K562 (cell line): ENCODE measurements around the gene RBM5. TPM values are rescaled to one million over a fixed set of nuclear protein-coding genes. Genes with fewer than 3 reads are reported as not detected.

Source experiments
- ATAC-seq: fragments of 200-7000 bp; cut with Tn5 transposase; 3 replicates; pipeline ENCODE4 v1.9.1; 2020; ENCODE audit warnings: moderate library complexity
- BruUV-seq: library from RNA; stranded (reverse); fragments of 400-500 nt; replicated peaks from 2 replicates; lab custom pipeline; 2021; lab: Mats Ljungman, UMichigan
- CTCF ChIA-PET: fragments of 300-600 bp; formaldehyde crosslinking; extraction: SDS; loops from one replicate; lab custom pipeline; 2021; ENCODE audit warnings: low intra/inter-chr PET ratio; lab: Yijun Ruan, JAX
- POLR2A ChIA-PET: fragments of 300-600, 350-650 bp; sonication (Branson Sonifier 250); formaldehyde crosslinking; extraction: SDS; loops from one replicate; lab custom pipeline; 2021; ENCODE audit warnings: antibody characterized with exemption, inconsistent platforms; lab: Yijun Ruan, JAX
- DNase-seq, 4 experiments: peaks; one replicate each; pipeline versions ENCODE4 v3.0.0 to v3.0.0-alpha.2; 2011 to 2018; ENCODE audit warnings: low spot score in 3 of 4, mixed read lengths in 3 of 4; ENCODE audit errors: extremely low read depth in 1 of 4
- FAIRE-seq: peaks from 2 replicates; lab custom pipeline; 2011; peaks lifted over from hg19 to GRCh38; lab: Jason Lieb, UNC
- H2AFZ ChIP-seq: 2 replicates; pipeline ENCODE4 v1.6.0; 2011; ENCODE audit warnings: low read depth, low read length, control low read depth, inconsistent platforms
- H3K27ac ChIP-seq: fragments of 200-600 bp; 3 replicates; pipeline ENCODE4 v1.8.0; 2011; ENCODE audit warnings: low read depth, mild to moderate bottlenecking, control low read depth, inconsistent platforms, low read length, moderate library complexity, mixed read lengths; ENCODE audit errors: extremely low read depth
- H3K27me3 ChIP-seq, 2 experiments: fragments of 300-600 bp in 1 of 2; 2 replicates in 1 of 2; 3 replicates in 1 of 2; pipeline versions ENCODE4 v1.6.0 to v1.8.0; 2011; ENCODE audit warnings: inconsistent platforms in 2 of 2, low read length in 2 of 2, mild to moderate bottlenecking in 1 of 2, mixed read lengths in 1 of 2, moderate library complexity in 1 of 2; ENCODE audit not compliant: control insufficient read depth in 2 of 2, insufficient read depth in 2 of 2
- H3K36me3 ChIP-seq: fragments of 300-600 bp; 3 replicates; pipeline ENCODE4 v1.8.0; 2011; ENCODE audit warnings: mild to moderate bottlenecking, low read length, inconsistent platforms; ENCODE audit not compliant: control insufficient read depth, insufficient read depth
- H3K4me1 ChIP-seq, 2 experiments: fragments of 200-600 bp in 1 of 2; replicated peaks in 1 of 2; 2 replicates in 1 of 2; 3 replicates in 1 of 2; pipeline versions ENCODE4 v1.5.1 to v1.8.0; 2011; ENCODE audit warnings: inconsistent platforms in 2 of 2, low read length in 2 of 2, mild to moderate bottlenecking in 1 of 2, mixed read lengths in 1 of 2, moderate library complexity in 1 of 2; ENCODE audit not compliant: control insufficient read depth in 2 of 2, insufficient read depth in 2 of 2
- H3K4me2 ChIP-seq: 2 replicates; pipeline ENCODE4 v1.6.1; 2011; ENCODE audit warnings: low read length, control low read depth, inconsistent platforms, mixed read lengths; ENCODE audit not compliant: insufficient read depth
- H3K4me3 ChIP-seq: fragments of 200-600 bp; sonication (generic), shearing (Covaris generic); 2 replicates; pipeline ENCODE4 v1.5.1; 2016; ENCODE audit warnings: control low read depth, inconsistent platforms
- H3K79me2 ChIP-seq: fragments of 200-600 bp; 3 replicates; pipeline ENCODE4 v1.8.0; 2011; ENCODE audit warnings: low read length, inconsistent platforms; ENCODE audit not compliant: control insufficient read depth, insufficient read depth
- H3K9ac ChIP-seq, 2 experiments: 2 replicates each; pipeline versions ENCODE4 v1.6.0 to v1.6.1; 2011; ENCODE audit warnings: low read depth in 2 of 2, low read length in 2 of 2, control low read depth in 1 of 2, inconsistent platforms in 1 of 2, mild to moderate bottlenecking in 1 of 2, mixed read lengths in 1 of 2; ENCODE audit not compliant: insufficient read depth in 1 of 2
- H3K9me1 ChIP-seq: one replicate; pipeline ENCODE4 v1.6.0; 2011; ENCODE audit warnings: inconsistent platforms, mild to moderate bottlenecking, low read length, moderate library complexity; ENCODE audit not compliant: control insufficient read depth, insufficient read depth
- H3K9me3 ChIP-seq: replicated peaks from 2 replicates; pipeline ENCODE4 v1.5.1; 2011; ENCODE audit warnings: low read depth, low read length, inconsistent platforms; ENCODE audit not compliant: control insufficient read depth, insufficient read depth
- H4K20me1 ChIP-seq: replicated peaks from 2 replicates; pipeline ENCODE4 v1.6.1; 2011; ENCODE audit warnings: low read length, inconsistent platforms, mixed read lengths; ENCODE audit not compliant: control insufficient read depth, insufficient read depth
- BCL6 ChIP-seq: fragments of 250-450 bp; sonication (Bioruptor Pico); IDR thresholded peaks from 2 replicates; pipeline ENCODE4 v1.4.0; 2020
- CREBBP ChIP-seq: IDR thresholded peaks from one replicate; pipeline ENCODE4 v1.6.1; 2012; ENCODE audit warnings: low read depth, mild to moderate bottlenecking, control low read depth, inconsistent platforms, low read length
- ESRRA ChIP-seq: fragments of 450-650 bp; IDR thresholded peaks from 2 replicates; pipeline ENCODE4 v1.6.1; 2014; ENCODE audit warnings: low read depth, mild to moderate bottlenecking, moderate library complexity, borderline replicate concordance
- POLR2G ChIP-seq: fragments of 200-400 bp; formaldehyde crosslinking; IDR thresholded peaks from 2 replicates; pipeline ENCODE4 v1.6.1; 2017; ENCODE audit warnings: low read depth, mild to moderate bottlenecking, antibody characterized with exemption, low read length, moderate library complexity
- TFAM ChIP-seq: fragments of 250-450 bp; sonication (Bioruptor Pico); conservative IDR thresholded peaks from 2 replicates; pipeline ENCODE4 v1.5.0; 2021; ENCODE audit warnings: mild to moderate bottlenecking, moderate library complexity
- ZNF212 ChIP-seq: fragments of 450-650 bp; formaldehyde crosslinking; IDR thresholded peaks from 2 replicates; pipeline ENCODE4 v1.4.0; 2020; ENCODE audit warnings: mild to moderate bottlenecking
- ZNF707 ChIP-seq: fragments of 250-450 bp; sonication (Bioruptor Pico); conservative IDR thresholded peaks from 2 replicates; pipeline ENCODE4 v1.8.0; 2022; ENCODE audit warnings: inconsistent platforms, mild to moderate bottlenecking, moderate library complexity
- WGBS: fragments of 100-300 bp; shearing (Covaris generic); methylation state at CpG from one replicate; pipeline ENCODE4 v1.1.6; 2016; ENCODE audit warnings: low coverage, mixed read lengths; ENCODE audit not compliant: insufficient coverage; ENCODE audit errors: missing lambda C conversion rate; 5-methylcytosine and 5-hydroxymethylcytosine counted together
- in situ Hi-C: fragments of 300-500 bp; cut with MboI; formaldehyde crosslinking; loops from 4 replicates; pipeline ENCODE4 v1.15.0; 2018; ENCODE audit warnings: inconsistent platforms, mixed read lengths
- intact Hi-C: fragments of 100-400 bp; cut with micrococcal nuclease; formaldehyde crosslinking; loops from 2 replicates; pipeline ENCODE4 v1.14.2; 2022
- polyA plus RNA-seq, 8 experiments: library from polyadenylated mRNA; depleted of rRNA in 4 of 8; stranded (reverse) in 5 of 8; unstranded in 3 of 8; fragments of >200 nt; fragmentation: Nextera tagmentation in 2 of 8; fragmentation: Illumina TruSeq in 1 of 8; extraction: Ambion mirVana in 2 of 8; extraction: Trizol in 1 of 8; gene quantifications; 2 replicates each; pipeline versions ENCODE4 v1.2.1 to v1.2.3, GENCODE V29; 2011 to 2014; ENCODE audit warnings: inconsistent platforms in 1 of 8, missing spikeins in 1 of 8
- total RNA-seq, 7 experiments: library from RNA; depleted of rRNA in 6 of 7; stranded (reverse); fragments of >200 nt in 6 of 7; fragmentation: Illumina TruSeq in 2 of 7; extraction: Trizol in 2 of 7; gene quantifications; 2 replicates each; pipeline versions ENCODE4 v1.2.1 to v1.2.3, GENCODE V29; 2011 to 2021; ENCODE audit warnings: low replicate concordance in 1 of 7
- TF ChIP-seq, protein P1 (sequence below), 3 experiments: fragments of 200-800 bp in 1 of 3; sonication (Bioruptor generic) in 1 of 3; sonication (generic) in 1 of 3; formaldehyde crosslinking in 1 of 3; IDR thresholded peaks; 2 replicates each; pipeline versions ENCODE4 v1.6.1 to v1.8.0; 2016 to 2022; ENCODE audit warnings: mild to moderate bottlenecking in 2 of 3, missing compliant biosample characterization in 2 of 3, missing genetic modification characterization in 2 of 3, missing genetic modification reagents in 1 of 3

The RBM5 gene
- total and polyA plus RNA-seq, 9 of the 15 experiments (the other 6 are each of a cell fraction or from before 2014, with no cell fraction given), result 24.5 to 153 (median 81.6) TPM

DNA sequence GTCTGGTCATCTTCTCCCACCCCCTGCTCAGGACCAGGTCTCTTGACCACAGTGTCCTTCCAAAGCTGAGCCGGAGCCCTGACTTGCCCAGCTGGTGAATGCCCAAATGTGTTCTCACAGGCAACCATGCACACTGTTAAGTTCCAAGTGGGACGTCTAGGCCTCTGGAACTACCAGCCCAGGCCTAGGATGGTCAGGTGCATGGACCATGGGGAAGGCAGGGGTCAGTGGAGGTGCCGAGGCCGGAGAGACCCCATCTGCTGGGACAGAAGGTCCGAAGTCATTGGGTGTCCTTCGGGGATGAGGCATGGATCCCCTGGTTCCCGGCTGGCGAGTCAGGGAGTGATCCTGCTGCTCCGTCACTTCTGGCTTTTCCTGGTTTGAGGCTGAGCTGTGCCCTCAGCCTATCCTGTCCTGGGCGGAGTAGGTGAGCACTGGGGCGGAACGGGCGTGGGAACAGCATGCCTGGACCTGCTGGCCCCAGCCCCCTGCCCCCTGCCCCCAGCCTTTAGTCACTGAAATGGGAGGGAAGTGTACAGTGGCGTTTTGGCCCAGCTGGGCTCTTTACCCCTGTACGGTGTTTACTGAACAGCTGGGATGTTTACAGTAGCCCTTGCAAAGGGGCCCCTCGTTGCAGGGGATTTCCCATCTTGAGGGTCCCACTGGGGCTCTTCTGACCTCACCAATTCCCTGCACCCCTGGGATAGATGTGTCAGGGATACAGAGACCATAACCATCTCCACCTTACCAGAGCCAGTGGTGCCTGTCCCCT, 78.5 kb downstream of the RBM5 start:
- H3K36me3 ChIP-seq, result no peaks in the 10 kb centered on the region
- peaks cover 0 to 33% of the 10 kb centered on the region in 2 experiments; a peak in 3 of 5 replicates for H3K4me1 ChIP-seq
- no peak overlapping the region for H3K9ac ChIP-seq
- H3K27me3 ChIP-seq, result no peaks in the 10 kb centered on the region
- H3K9me3 ChIP-seq, result no peaks in the 10 kb centered on the region
- POLR2A ChIA-PET, result no interaction called here
- no peak for FAIRE-seq
- WGBS, result 19% methylated on average over 6 of the region's 16 CpGs
- H3K9me1 ChIP-seq, result no peaks in the 10 kb centered on the region
- CTCF ChIA-PET, result interaction anchor here (0.7 kb wide), 1 partner anchor 29 kb away, joined by 3 read pairs; no protein-coding TSS in a partner anchor
- intact Hi-C loops, result no loop called here
- H2AFZ ChIP-seq, result no peak overlapping the region
- TF ChIP-seq BCL6 (CRISPR knock-in tag) (no peak), CREBBP (no peak), POLR2G (no peak), TFAM (no peak), ZNF212 (CRISPR knock-in tag) (no peak)
- TF ChIP-seq, all 486 proteins: peak for 0
- DNase-seq (no peak), ATAC-seq (no peak)
- no peak overlapping the region for H3K4me2 ChIP-seq
- no peaks in the 10 kb centered on the region for H3K79me2 ChIP-seq
- in situ Hi-C loops, result no loop called here
- no TSS peak for BruUV-seq
- peaks cover 3% of the 10 kb centered on the region; the same call in 1 of the 2 replicates for H4K20me1 ChIP-seq
- H3K4me3 ChIP-seq, result no peak overlapping the region
- no peak overlapping the region for H3K27ac ChIP-seq

DNA sequence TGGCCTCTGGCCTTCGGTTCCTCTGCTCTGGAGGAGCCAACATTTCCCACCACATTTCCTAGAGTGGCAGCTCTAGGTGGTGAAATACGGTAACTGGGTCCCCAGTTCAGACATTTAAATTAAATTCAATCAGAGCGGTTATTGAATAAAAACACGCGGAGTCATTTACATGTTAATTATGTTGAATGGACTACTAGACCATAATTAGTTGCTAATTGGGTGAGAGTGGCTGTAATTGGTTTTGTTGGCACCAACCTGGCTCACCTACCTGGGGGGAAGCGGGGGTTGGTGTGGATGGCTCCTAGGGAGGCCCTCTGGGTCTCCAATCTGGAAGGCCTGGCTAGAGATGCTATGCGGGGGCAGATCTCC, 79.1 kb downstream of the RBM5 start:
- Histone ChIP-seq H3K36me3 (no peaks in the 10 kb centered on the region), H3K4me1 (peaks cover 0 to 33% of the 10 kb centered on the region in 2 experiments; a peak in 3 of 5 replicates), H3K27ac (no peak overlapping the region), H3K4me3 (no peak overlapping the region), H3K4me2 (no peak overlapping the region), H3K27me3 (no peaks in the 10 kb centered on the region), H3K79me2 (no peaks in the 10 kb centered on the region), H2AFZ (no peak overlapping the region), H3K9me1 (no peaks in the 10 kb centered on the region), H4K20me1 (peaks cover 3% of the 10 kb centered on the region; the same call in 1 of the 2 replicates), H3K9me3 (no peaks in the 10 kb centered on the region), H3K9ac (no peak overlapping the region)
- ATAC-seq (no peak), FAIRE-seq (no peak), DNase-seq (no peak)
- intact Hi-C loops (no loop called here), in situ Hi-C loops (no loop called here)
- ChIA-PET POLR2A (no interaction called here), CTCF (interaction anchor here (0.7 kb wide), 1 partner anchor 28 kb away, joined by 3 read pairs; no protein-coding TSS in a partner anchor)
- WGBS, result 74% methylated on average over 6 of the region's 7 CpGs
- no TSS peak for BruUV-seq
- TF ChIP-seq ZNF707 (CRISPR knock-in tag) (no peak), ESRRA (no peak)
- TF ChIP-seq, protein P1, sequence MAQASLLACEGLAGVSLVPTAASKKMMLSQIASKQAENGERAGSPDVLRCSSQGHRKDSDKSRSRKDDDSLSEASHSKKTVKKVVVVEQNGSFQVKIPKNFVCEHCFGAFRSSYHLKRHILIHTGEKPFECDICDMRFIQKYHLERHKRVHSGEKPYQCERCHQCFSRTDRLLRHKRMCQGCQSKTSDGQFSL (CRISPR knock-in tag; IDR thresholded peaks at IDR 0.05), result no peak
- TF ChIP-seq, protein P1 (tag; IDR thresholded peaks at IDR 0.05), result no peak
